Stimulated activated CD4-positive, alpha-beta T cell treated with anti-CD3 and anti-CD28 coated beads, Interleukin-2, amount 100 ng/mL, for 48 hours (primary cell): ENCODE data around the gene MRPS24.
A peak's percentile ranks its signal among the peaks of the same experiment; 100 is the strongest.

Experiments used
- DNase-seq, 2 donors: peaks; one replicate each; pipeline ENCODE4 v3.0.0-alpha.2; 2020

The MRPS24 gene

GRCh38 chr7:43876976-43877745, 7.8 kb upstream of the MRPS24 start:
- DNase-seq, result no peak

GRCh38 chr7:43876241-43876640, 6.9 kb upstream of the MRPS24 start:
- no peak for DNase-seq

GRCh38 chr7:43873300-43873699, 4.0 kb upstream of the MRPS24 start:
- no peak for DNase-seq

- DNase-seq, result no peak
Observed at GRCh38 chr7:43872406-43873110, 3.2 kb upstream of the MRPS24 start.

GRCh38 chr7:43871064-43871463, 1.7 kb upstream of the MRPS24 start:
- no peak for DNase-seq

- DNase-seq, result no peak
Observed at GRCh38 chr7:43870316-43870715, 999 bp upstream of the MRPS24 start.

- DNase-seq, result peak in 1 of 2 donors; percentile 14
Observed at GRCh38 chr7:43869867-43870240, 537 bp upstream of the MRPS24 start.

- DNase-seq, result no peak
Observed at GRCh38 chr7:43868681-43869005, 674 bp downstream of the MRPS24 start.

GRCh38 chr7:43868181-43868580, 1.1 kb downstream of the MRPS24 start:
- DNase-seq, result no peak

- no peak for DNase-seq
Observed at GRCh38 chr7:43865277-43865676, 4.0 kb downstream of the MRPS24 start.

- DNase-seq, result no peak
Observed at GRCh38 chr7:43864126-43864525, 5.2 kb downstream of the MRPS24 start.

GRCh38 chr7:43856996-43857395, 12.3 kb downstream of the MRPS24 start:
- no peak for DNase-seq

- no peak for DNase-seq
Observed at GRCh38 chr7:43856316-43856715, 13.0 kb downstream of the MRPS24 start.

- no peak for DNase-seq
Observed at GRCh38 chr7:43855176-43855575, 14.1 kb downstream of the MRPS24 start.

- no peak for DNase-seq
Observed at GRCh38 chr7:43851805-43852204, 17.5 kb downstream of the MRPS24 start.

- no peak for DNase-seq
Observed at GRCh38 chr7:43850348-43851116, 18.8 kb downstream of the MRPS24 start.

- no peak for DNase-seq
Observed at GRCh38 chr7:43849047-43849446, 20.3 kb downstream of the MRPS24 start.

GRCh38 chr7:43847496-43847895, 21.8 kb downstream of the MRPS24 start:
- no peak for DNase-seq

- DNase-seq, result no peak
Observed at GRCh38 chr7:43844662-43845061, 24.7 kb downstream of the MRPS24 start.

GRCh38 chr7:43844257-43844656, 25.1 kb downstream of the MRPS24 start:
- no peak for DNase-seq

- no peak for DNase-seq
Observed at GRCh38 chr7:43843296-43843695, 26.0 kb downstream of the MRPS24 start.

GRCh38 chr7:43838201-43838658, 31.1 kb downstream of the MRPS24 start:
- no peak for DNase-seq

GRCh38 chr7:43834463-43835251, 34.7 kb downstream of the MRPS24 start:
- DNase-seq, result peak; percentile 13 to 19
